Sigmoid colon (tissue), 4 donors: ENCODE measurements around the gene CLSTN2.

ENCODE experiments used
- POLR2A ChIP-seq, 2 donors: fragments of 450-650 bp; IDR thresholded peaks; one replicate each; pipeline ENCODE4 v1.6.1; 2016; ENCODE audit warnings: antibody characterized with exemption in 2 of 2, mild to moderate bottlenecking in 2 of 2, moderate library complexity in 2 of 2
- POLR2AphosphoS5 ChIP-seq, 4 donors: sonication (generic); formaldehyde crosslinking; IDR thresholded peaks; one replicate each; pipeline ENCODE4 v1.6.1; 2017; ENCODE audit warnings: antibody characterized with exemption in 4 of 4
- TF ChIP-seq, protein P1 (sequence below), 4 experiments: fragments of 450-650 bp in 3 of 4; fragments of 200-600 bp in 1 of 4; IDR thresholded peaks; one replicate each; pipeline ENCODE4 v1.5.1; 2016 to 2019; ENCODE audit warnings: antibody characterized with exemption in 4 of 4, mild to moderate bottlenecking in 3 of 4, moderate library complexity in 2 of 4

DNA sequence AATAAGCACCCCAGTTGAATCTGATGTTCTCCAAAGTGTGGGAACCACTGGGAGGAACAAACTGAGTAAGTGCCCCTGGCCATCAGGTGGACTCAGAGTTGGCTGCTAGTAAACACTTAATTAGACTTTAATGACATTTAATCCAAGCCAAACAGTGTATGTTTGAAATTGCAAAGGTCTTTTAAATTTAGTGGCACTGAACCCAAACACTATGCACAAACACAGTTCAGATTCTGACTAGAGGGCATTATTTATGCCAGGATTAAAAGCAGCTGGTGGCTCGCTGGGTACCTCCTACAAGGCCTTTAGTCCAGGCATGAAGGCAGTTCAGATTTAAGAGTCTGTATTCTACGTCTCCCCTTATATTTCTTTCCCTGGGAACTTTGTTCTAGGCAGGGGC, 264.8 kb downstream of the CLSTN2 start:
- TF ChIP-seq POLR2AphosphoS5 (IDR thresholded peaks at IDR 0.05) = no peak
- TF ChIP-seq, protein P1, sequence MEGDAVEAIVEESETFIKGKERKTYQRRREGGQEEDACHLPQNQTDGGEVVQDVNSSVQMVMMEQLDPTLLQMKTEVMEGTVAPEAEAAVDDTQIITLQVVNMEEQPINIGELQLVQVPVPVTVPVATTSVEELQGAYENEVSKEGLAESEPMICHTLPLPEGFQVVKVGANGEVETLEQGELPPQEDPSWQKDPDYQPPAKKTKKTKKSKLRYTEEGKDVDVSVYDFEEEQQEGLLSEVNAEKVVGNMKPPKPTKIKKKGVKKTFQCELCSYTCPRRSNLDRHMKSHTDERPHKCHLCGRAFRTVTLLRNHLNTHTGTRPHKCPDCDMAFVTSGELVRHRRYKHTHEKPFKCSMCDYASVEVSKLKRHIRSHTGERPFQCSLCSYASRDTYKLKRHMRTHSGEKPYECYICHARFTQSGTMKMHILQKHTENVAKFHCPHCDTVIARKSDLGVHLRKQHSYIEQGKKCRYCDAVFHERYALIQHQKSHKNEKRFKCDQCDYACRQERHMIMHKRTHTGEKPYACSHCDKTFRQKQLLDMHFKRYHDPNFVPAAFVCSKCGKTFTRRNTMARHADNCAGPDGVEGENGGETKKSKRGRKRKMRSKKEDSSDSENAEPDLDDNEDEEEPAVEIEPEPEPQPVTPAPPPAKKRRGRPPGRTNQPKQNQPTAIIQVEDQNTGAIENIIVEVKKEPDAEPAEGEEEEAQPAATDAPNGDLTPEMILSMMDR (IDR thresholded peaks at IDR 0.05) = no peak
- no peak for TF ChIP-seq POLR2A (IDR thresholded peaks at IDR 0.05)
